Thoracic aorta (tissue), 2 donors: ENCODE results near the gene SBF1. TPM values are rescaled to one million over a fixed set of nuclear protein-coding genes. Genes with fewer than 3 reads are reported as not detected.

Experiments used
- ATAC-seq: fragments of 150-250 bp; one replicate; pipeline ENCODE4 v1.8.0; 2017; ENCODE audit warnings: low read depth; ENCODE audit not compliant: insufficient number of reproducible peaks, low FRiP score
- DNase-seq: peaks from one replicate; pipeline ENCODE4 v3.0.0-alpha.2; 2020; ENCODE audit warnings: low spot score
- H3K27ac ChIP-seq, 2 donors: fragments of 200-600 bp; sonication (generic); 1 replicate in 1 of 2; 2 replicates in 1 of 2; pipeline ENCODE4 v1.5.1; 2016; ENCODE audit warnings: mild to moderate bottlenecking in 2 of 2, moderate library complexity in 2 of 2
- H3K27me3 ChIP-seq: fragments of 200-600 bp; sonication (generic); replicated peaks from 2 replicates; pipeline ENCODE4 v1.6.0; 2016; ENCODE audit warnings: mild to moderate bottlenecking; ENCODE audit not compliant: insufficient read depth
- H3K36me3 ChIP-seq: fragments of 200-600 bp; sonication (generic); one replicate; pipeline ENCODE4 v1.5.1; 2016
- H3K4me1 ChIP-seq, 2 donors: fragments of 200-600 bp; sonication (generic); 1 replicate in 1 of 2; 2 replicates in 1 of 2; pipeline versions ENCODE4 v1.5.1 to v1.6.0; 2016; ENCODE audit warnings: low read depth in 2 of 2, mild to moderate bottlenecking in 1 of 2; ENCODE audit not compliant: control insufficient read depth in 1 of 2
- H3K4me3 ChIP-seq: fragments of 200-600 bp; sonication (generic); 2 replicates; pipeline ENCODE4 v1.5.1; 2016; ENCODE audit warnings: mild to moderate bottlenecking
- H3K9me3 ChIP-seq: fragments of 200-600 bp; sonication (generic); 2 replicates; pipeline ENCODE4 v1.5.1; 2016
- CTCF ChIP-seq: fragments of 200-600 bp; sonication (generic); IDR thresholded peaks from one replicate; pipeline ENCODE4 v1.5.1; 2019; ENCODE audit warnings: antibody characterized with exemption
- total RNA-seq, 2 donors: library from RNA; depleted of rRNA; stranded (reverse); fragments of >200 nt; gene quantifications; one replicate each; pipeline versions ENCODE4 v1.1.0 to v1.2.3, GENCODE V29; 2016

SBF1 gene
- total RNA-seq, 2 donors from 2014 or later, result 72.9 to 99.9 TPM

DNA sequence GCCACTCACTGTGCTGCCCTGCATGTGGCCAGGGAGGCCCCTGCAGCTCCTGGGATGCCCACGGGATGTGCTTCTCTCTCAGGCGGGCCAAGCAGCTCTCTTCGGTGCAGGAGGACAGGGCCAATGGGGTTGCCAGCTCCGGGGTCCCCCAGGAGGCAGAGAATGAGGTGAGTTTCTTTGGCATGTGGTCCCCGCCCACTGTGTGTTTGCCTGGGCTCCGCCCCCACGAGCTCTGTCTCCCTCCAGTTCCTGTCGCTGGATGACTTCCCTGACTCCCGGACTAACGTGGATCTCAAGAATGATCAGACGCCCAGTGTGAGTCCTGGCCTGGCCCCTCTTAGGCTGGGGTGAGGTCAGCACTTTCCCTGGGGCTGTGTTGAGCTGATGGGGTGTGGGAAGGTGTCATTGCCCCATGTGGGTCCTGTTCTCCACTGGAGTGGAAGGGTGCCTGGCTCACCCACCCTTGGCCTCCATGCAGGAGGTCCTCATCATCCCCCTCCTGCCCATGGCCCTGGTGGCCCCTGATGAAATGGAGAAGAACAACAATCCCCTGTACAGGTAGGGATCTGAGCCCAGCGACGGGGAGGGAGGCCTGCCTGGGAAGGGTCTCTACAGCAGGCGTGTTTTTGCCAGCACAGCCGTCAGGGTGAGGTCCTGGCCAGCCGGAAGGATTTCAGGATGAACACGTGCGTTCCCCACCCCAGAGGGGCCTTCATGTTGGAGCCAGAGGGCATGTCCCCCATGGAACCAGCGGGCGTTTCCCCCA, 42.8 kb upstream of the SBF1 start:
- DNase-seq (no peak), ATAC-seq (no peak)
- TF ChIP-seq CTCF, result no peak
- Histone ChIP-seq H3K27ac (no peak overlapping the region), H3K4me1 (no peaks in the 10 kb centered on the region), H3K36me3 (peaks cover 52% of the 10 kb centered on the region), H3K9me3 (no peaks in the 10 kb centered on the region), H3K27me3 (no peaks in the 10 kb centered on the region), H3K4me3 (no peak overlapping the region)

- H3K4me3 ChIP-seq, result no peak overlapping the region
- ATAC-seq (no peak), DNase-seq (no peak)
- TF ChIP-seq CTCF, result no peak
- no peaks in the 10 kb centered on the region for H3K27me3 ChIP-seq
- no peaks in the 10 kb centered on the region for H3K9me3 ChIP-seq
- H3K4me1 ChIP-seq, result no peaks in the 10 kb centered on the region
- no peak overlapping the region for H3K27ac ChIP-seq
- H3K36me3 ChIP-seq, result peaks cover 47% of the 10 kb centered on the region
These were observed 42.1 kb upstream of the SBF1 start for GRCh38 chr22:50516891-50517290.

- no peak overlapping the region for H3K4me3 ChIP-seq
- no peaks in the 10 kb centered on the region for H3K4me1 ChIP-seq
- no peaks in the 10 kb centered on the region for H3K9me3 ChIP-seq
- peaks cover 39% of the 10 kb centered on the region for H3K36me3 ChIP-seq
- H3K27me3 ChIP-seq, result no peaks in the 10 kb centered on the region
- no peak overlapping the region for H3K27ac ChIP-seq
- ATAC-seq, result no peak
- no peak for DNase-seq
- no peak for TF ChIP-seq CTCF
These were observed 41.2 kb upstream of the SBF1 start for GRCh38 chr22:50516068-50516467.

DNA sequence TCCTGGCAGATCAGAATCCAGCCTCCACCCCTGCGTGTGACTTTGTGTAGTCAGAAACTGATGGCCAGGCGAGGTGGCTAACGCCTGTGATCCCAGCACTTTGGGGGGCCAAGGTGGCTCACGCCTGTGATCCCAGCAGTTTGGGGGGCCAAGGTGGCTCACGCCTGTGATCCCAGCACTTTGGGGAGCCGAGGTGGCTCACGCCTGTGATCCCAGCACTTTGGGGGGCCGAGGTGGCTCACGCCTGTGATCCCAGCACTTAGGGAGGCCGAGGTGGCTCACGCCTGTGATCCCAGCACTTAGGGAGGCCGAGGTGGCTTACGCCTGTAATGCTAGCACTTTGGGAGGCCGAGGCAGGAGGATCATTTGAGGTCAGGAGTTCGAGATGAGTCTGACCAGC, 38.3 kb upstream of the SBF1 start:
- no peak for TF ChIP-seq CTCF
- DNase-seq, result no peak
- Histone ChIP-seq H3K4me1 (peaks cover 9 to 11% of the 10 kb centered on the region in 2 donors), H3K4me3 (no peak overlapping the region), H3K9me3 (no peaks in the 10 kb centered on the region), H3K27me3 (no peaks in the 10 kb centered on the region), H3K27ac (no peak overlapping the region), H3K36me3 (peaks cover 16% of the 10 kb centered on the region)
- no peak for ATAC-seq

DNA sequence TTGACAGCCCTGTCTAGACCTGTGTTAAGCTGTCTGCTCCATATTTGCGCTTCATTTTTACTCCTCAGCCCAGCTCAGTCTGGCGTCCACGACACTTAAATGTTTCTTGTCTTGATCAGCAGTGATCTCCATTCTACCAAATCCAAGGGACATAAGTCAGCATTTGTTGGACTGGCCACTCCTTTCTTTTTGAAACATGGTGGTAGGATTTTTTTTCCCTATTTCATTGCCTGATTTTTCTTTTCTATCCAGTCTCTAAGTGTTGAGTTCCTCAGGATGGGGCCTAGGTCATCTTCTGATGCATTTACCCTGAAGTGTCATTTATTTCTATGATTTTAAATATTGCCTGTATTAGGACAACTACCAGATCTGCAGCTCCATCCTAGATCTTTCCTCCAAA, 34.1 kb upstream of the SBF1 start:
- no peak for DNase-seq
- H3K4me1 ChIP-seq, result peaks cover 15 to 29% of the 10 kb centered on the region in 2 donors
- H3K36me3 ChIP-seq, result peaks cover 18% of the 10 kb centered on the region
- TF ChIP-seq CTCF, result no peak
- no peaks in the 10 kb centered on the region for H3K27me3 ChIP-seq
- no peaks in the 10 kb centered on the region for H3K9me3 ChIP-seq
- peak overlapping the region; percentile 92 for H3K4me3 ChIP-seq
- ATAC-seq, result no peak
- peak overlapping the region; percentile 82 to 89 for H3K27ac ChIP-seq
